AG04449 (cell line): ENCODE data around the gene SRGAP3.

Experiments used
- CTCF ChIA-PET: fragments of 350-600 bp; formaldehyde crosslinking; extraction: SDS; loops from one replicate; lab custom pipeline; 2021; ENCODE audit warnings: antibody characterized with exemption; lab: Yijun Ruan, JAX
- POLR2A ChIA-PET: fragments of 400-600, 350-600 bp; formaldehyde crosslinking; extraction: SDS; loops from one replicate; lab custom pipeline; 2020; ENCODE audit warnings: antibody characterized with exemption, inconsistent platforms; lab: Yijun Ruan, JAX
- DNase-seq: peaks from one replicate; pipeline ENCODE4 v3.0.0-alpha.2; 2010; ENCODE audit warnings: low read depth, low spot score
- H3K4me3 ChIP-seq: 2 replicates; pipeline ENCODE4 v1.5.1; 2011; ENCODE audit warnings: low read depth, mild to moderate bottlenecking, control low read depth, low read length
- TF ChIP-seq, protein P1 (sequence below): IDR thresholded peaks from one replicate; pipeline ENCODE4 v1.5.1; 2011; ENCODE audit warnings: mild to moderate bottlenecking, moderate library complexity, low read length, control low read depth, inconsistent platforms; ENCODE audit not compliant: insufficient read depth; ENCODE audit errors: missing control alignments

SRGAP3 gene

DNA sequence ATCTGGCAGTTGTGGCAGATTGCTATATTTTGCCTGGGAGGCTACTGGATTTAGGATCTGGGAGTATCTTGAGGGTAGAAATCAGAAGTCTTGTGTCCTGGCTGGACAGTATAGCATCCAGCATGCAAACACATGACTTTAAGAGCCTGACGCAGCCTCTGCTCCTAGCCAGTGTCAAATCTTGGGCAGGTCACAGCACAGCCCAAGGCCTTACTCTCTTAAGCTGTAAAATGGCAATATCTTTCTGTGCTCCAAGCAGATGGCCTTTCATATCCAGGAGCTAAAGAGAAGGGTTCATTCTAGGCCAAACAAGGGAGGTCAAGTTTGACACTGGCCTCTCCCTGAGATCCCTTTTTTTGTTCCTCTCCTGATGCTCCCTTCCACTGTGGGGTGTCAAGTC lies 266.4 kb downstream of the SRGAP3 start:
- ChIA-PET CTCF (interaction anchor here (0.6 to 1.3 kb wide), 2 partner anchors 13 to 319 kb away, joined by 3 to 5 read pairs; no protein-coding TSS in a partner anchor), POLR2A (no interaction called here)
- H3K4me3 ChIP-seq: no peak overlapping the region
- no peak for DNase-seq
- TF ChIP-seq, protein P1, sequence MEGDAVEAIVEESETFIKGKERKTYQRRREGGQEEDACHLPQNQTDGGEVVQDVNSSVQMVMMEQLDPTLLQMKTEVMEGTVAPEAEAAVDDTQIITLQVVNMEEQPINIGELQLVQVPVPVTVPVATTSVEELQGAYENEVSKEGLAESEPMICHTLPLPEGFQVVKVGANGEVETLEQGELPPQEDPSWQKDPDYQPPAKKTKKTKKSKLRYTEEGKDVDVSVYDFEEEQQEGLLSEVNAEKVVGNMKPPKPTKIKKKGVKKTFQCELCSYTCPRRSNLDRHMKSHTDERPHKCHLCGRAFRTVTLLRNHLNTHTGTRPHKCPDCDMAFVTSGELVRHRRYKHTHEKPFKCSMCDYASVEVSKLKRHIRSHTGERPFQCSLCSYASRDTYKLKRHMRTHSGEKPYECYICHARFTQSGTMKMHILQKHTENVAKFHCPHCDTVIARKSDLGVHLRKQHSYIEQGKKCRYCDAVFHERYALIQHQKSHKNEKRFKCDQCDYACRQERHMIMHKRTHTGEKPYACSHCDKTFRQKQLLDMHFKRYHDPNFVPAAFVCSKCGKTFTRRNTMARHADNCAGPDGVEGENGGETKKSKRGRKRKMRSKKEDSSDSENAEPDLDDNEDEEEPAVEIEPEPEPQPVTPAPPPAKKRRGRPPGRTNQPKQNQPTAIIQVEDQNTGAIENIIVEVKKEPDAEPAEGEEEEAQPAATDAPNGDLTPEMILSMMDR: no peak

DNA sequence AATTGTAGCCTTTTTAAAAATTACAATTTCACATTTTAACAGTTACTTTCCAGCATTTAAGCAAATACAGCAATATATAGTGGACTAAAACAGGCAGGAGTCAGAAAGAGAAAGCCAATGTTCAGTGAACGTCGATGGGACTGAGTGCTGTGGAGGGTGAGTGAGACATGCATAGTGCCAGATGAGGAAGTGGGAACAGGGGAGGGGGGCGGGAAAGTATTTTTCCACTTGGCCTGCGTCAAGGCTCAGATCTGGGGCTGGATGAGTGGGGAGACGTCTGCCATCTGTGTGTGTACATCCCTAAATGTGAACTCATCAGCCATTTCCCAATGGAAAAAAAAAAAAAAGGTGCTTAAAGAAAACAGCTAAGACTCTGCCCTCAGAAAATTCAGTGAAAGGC lies 266.9 kb downstream of the SRGAP3 start:
- ChIA-PET CTCF (interaction anchor here (0.6 to 2.8 kb wide), 3 partner anchors 11 to 320 kb away, joined by 3 to 16 read pairs (median 5); no protein-coding TSS in a partner anchor), POLR2A (no interaction called here)
- no peak overlapping the region for H3K4me3 ChIP-seq
- TF ChIP-seq, protein P1: no peak
- DNase-seq: no peak

DNA sequence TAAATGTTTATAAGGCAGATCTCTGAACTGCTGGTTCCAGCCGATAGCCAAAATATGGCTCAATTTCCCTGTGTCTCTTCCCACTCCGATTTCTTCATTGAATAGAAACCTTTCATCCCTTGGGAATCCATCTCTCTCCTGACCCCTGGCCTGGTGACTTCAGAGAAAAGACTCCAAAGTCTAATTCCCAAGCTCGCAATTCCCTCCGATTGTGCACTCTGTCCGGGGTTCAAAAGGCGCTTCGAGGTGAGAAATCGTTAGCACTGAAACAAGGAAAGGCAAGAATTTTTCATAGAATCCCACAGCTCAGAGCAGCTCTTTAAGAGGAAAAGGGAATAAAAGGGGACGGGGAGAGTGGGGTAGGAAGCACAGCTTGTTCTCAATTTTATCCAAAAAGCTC lies 267.7 kb downstream of the SRGAP3 start:
- no peak for DNase-seq
- CTCF ChIA-PET: interaction anchor here (0.6 to 2.8 kb wide), 4 partner anchors 10 to 321 kb away, joined by 3 to 18 read pairs (median 10); no protein-coding TSS in a partner anchor
- POLR2A ChIA-PET: no interaction called here
- H3K4me3 ChIP-seq: no peak overlapping the region
- TF ChIP-seq, protein P1: no peak

DNA sequence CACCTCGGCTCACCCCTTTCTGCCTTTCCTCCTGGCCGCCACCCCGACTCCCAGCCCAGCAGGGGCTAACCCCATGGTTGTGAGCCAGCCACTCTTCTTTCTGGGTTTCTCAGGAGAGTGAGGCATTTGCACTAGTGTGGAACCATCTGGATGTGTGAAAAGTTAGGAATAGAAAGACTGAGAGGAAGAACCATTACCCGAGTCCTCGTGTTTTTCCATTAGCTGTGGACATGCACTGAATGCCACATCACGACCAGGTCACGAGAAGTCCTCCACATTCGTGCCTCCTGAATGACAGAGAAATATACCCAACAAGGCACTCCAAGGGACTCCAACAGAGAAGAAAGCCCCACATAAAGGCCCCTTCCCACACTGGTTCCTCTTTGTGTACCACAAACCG lies 268.1 kb downstream of the SRGAP3 start:
- POLR2A ChIA-PET: no interaction called here
- CTCF ChIA-PET: interaction anchor here (2.6 to 2.8 kb wide), 2 partner anchors 10 to 321 kb away, joined by 16 to 18 read pairs; no protein-coding TSS in a partner anchor
- TF ChIP-seq, protein P1: no peak
- H3K4me3 ChIP-seq: no peak overlapping the region
- no peak for DNase-seq

DNA sequence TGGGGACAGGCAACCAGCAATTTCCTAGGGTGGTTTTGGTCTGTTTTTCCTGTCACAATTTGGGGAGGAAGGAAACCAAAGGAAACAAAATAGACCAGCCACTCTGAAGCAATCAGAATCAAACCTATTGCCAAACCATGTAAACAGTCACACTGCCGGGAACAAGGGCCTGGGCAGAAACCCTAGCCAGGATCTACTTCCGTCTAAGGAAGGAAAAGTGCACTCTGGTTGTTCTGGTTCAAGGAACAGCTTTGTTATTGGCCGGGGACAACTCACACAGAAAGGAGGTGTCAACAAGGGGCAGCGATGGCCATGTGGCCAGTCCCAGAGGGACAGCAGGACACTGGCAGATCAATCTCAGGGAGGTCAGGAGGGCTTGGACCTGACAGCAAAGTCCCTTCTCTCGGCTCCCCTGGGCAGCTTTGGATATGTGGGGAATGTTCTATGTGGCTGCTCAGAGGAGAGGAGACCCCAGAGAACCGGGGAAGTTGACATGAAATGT lies 268.6 kb downstream of the SRGAP3 start:
- no peak for DNase-seq
- TF ChIP-seq, protein P1: no peak
- ChIA-PET POLR2A (no interaction called here), CTCF (interaction anchor here (2.6 to 13.0 kb wide), 3 partner anchors 7 to 322 kb away, joined by 16 to 139 read pairs (median 18); no protein-coding TSS in a partner anchor)
- no peak overlapping the region for H3K4me3 ChIP-seq

DNA sequence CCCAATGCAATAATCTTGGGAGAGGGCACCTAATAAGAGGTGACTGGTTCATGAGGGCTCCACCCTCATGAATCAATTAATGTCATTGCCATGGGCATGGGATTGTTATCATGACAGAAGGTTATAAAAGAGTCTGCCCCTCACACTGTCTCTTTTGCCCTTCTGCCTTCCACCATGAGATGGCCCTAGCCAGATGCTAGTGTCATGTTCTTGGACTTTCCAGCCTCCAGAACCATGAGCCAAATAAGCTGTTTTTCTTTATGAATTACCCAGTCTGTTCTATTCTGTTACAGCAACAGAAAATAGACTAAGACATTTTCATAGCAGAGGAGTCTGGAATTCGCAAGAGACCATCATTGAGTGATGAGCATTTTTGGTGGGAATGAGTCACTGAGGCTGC lies 270.2 kb downstream of the SRGAP3 start:
- TF ChIP-seq, protein P1: no peak
- DNase-seq: no peak
- ChIA-PET CTCF (interaction anchor here (1.3 to 13.4 kb wide), 5 partner anchors 9 to 323 kb away, joined by 3 to 262 read pairs (median 18); partner anchors contain the start of gene OXTR), POLR2A (no interaction called here)
- H3K4me3 ChIP-seq: no peak overlapping the region
